Mesothelial cell of epicardium (in vitro differentiated cells): ENCODE results near the gene CBLB. TPM values are rescaled to one million over a fixed set of nuclear protein-coding genes. Genes with fewer than 3 reads are reported as not detected.

Experiments used
- DNase-seq, 2 experiments: peaks; one replicate each; pipeline ENCODE4 v3.0.0; 2021; ENCODE audit warnings: low spot score in 2 of 2; ENCODE audit not compliant: unreplicated experiment in 2 of 2
- H3K27ac Mint-ChIP-seq: 2 replicates; pipeline ENCODE4 v1.8.0; 2021; ENCODE audit warnings: mixed read lengths
- H3K27me3 Mint-ChIP-seq: 2 replicates; pipeline ENCODE4 v1.8.0; 2021; ENCODE audit warnings: low read depth, mixed read lengths
- H3K36me3 Mint-ChIP-seq: 2 replicates; pipeline ENCODE4 v1.8.0; 2021; ENCODE audit warnings: mixed read lengths
- H3K4me1 Mint-ChIP-seq: 2 replicates; pipeline ENCODE4 v1.8.0; 2021; ENCODE audit warnings: mixed read lengths
- H3K4me3 Mint-ChIP-seq: 2 replicates; pipeline ENCODE4 v1.8.0; 2021; ENCODE audit warnings: mild to moderate bottlenecking, moderate library complexity, mixed read lengths
- H3K9me3 Mint-ChIP-seq: 2 replicates; pipeline ENCODE4 v1.8.0; 2021; ENCODE audit warnings: mixed read lengths
- total RNA-seq: library from RNA; stranded (reverse); gene quantifications from 3 replicates; pipeline ENCODE4 v1.2.1, GENCODE V29; 2021
- TF ChIP-seq, protein P1 (sequence below): fragments of 200-600 bp; sonication (generic); IDR thresholded peaks from one replicate; pipeline ENCODE4 v1.5.0; 2021; ENCODE audit warnings: antibody characterized with exemption; ENCODE audit not compliant: unreplicated experiment

Gene CBLB
- total RNA-seq, 1 donor from 2014 or later, result 116 TPM

DNA sequence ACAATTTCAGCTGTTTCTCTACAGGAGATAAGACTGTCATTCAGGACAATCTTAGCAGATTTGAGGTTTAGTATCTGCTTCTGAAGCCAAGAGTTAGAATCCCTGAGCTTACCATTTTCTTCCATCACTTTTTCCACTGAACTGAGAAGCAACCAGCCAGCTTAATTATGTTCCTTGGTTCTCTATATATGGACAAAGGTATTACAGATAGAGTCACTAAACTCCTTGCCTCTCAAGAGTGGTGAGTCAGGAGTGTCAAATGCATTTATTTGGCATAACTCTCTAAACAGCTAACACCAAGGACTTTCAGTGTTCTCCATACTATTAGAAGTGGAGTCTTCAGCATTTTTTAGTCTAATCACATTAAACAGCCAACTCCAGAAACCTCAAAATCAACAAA lies 262.8 kb downstream of the CBLB start:
- no peak for DNase-seq

More for the DNA sequence above, 262.8 kb downstream of the CBLB start:
- Mint-ChIP-seq H3K27ac (no peak overlapping the region), H3K4me3 (no peak overlapping the region), H3K9me3 (peaks cover 8% of the 10 kb centered on the region), H3K27me3 (no peaks in the 10 kb centered on the region), H3K4me1 (peaks cover 16% of the 10 kb centered on the region), H3K36me3 (no peaks in the 10 kb centered on the region)
- TF ChIP-seq, protein P1, sequence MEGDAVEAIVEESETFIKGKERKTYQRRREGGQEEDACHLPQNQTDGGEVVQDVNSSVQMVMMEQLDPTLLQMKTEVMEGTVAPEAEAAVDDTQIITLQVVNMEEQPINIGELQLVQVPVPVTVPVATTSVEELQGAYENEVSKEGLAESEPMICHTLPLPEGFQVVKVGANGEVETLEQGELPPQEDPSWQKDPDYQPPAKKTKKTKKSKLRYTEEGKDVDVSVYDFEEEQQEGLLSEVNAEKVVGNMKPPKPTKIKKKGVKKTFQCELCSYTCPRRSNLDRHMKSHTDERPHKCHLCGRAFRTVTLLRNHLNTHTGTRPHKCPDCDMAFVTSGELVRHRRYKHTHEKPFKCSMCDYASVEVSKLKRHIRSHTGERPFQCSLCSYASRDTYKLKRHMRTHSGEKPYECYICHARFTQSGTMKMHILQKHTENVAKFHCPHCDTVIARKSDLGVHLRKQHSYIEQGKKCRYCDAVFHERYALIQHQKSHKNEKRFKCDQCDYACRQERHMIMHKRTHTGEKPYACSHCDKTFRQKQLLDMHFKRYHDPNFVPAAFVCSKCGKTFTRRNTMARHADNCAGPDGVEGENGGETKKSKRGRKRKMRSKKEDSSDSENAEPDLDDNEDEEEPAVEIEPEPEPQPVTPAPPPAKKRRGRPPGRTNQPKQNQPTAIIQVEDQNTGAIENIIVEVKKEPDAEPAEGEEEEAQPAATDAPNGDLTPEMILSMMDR, result no peak
